OCI-LY7 (cell line): ENCODE results near the gene ALPL. TPM values are rescaled to one million over a fixed set of nuclear protein-coding genes. Genes with fewer than 3 reads are reported as not detected.

Experiments used
- BruUV-seq: library from RNA; stranded (reverse); fragments of 400-500 nt; replicated peaks from 2 replicates; lab custom pipeline; 2021; lab: Mats Ljungman, UMichigan
- CTCF ChIA-PET: fragments of 300-600 bp; sonication (Branson Sonifier 250); formaldehyde crosslinking; loops from one replicate; lab custom pipeline; 2022; ENCODE audit warnings: antibody characterized with exemption; ENCODE audit not compliant: unreplicated experiment; lab: Charles Lee
- POLR2A ChIA-PET: fragments of 300-600 bp; sonication (Branson Sonifier 250); formaldehyde crosslinking; loops from one replicate; lab custom pipeline; 2022; ENCODE audit warnings: antibody characterized with exemption; lab: Charles Lee
- DNase-seq: peaks from one replicate; pipeline ENCODE4 v3.0.0-alpha.2; 2015; ENCODE audit warnings: low spot score
- H2AFZ ChIP-seq: fragments of 200-600 bp; sonication (generic), shearing (Covaris generic); 2 replicates; pipeline ENCODE4 v1.6.1; 2014; ENCODE audit warnings: mild to moderate bottlenecking, antibody characterized with exemption, low read length, moderate library complexity
- H3K27ac ChIP-seq: fragments of 200-600 bp; sonication (generic); 2 replicates; pipeline ENCODE4 v1.5.1; 2014; ENCODE audit warnings: mixed run types, low read depth, mild to moderate bottlenecking, moderate library complexity, low read length, inconsistent platforms; ENCODE audit not compliant: poor library complexity, severe bottlenecking
- H3K36me3 ChIP-seq: fragments of 200-600 bp; sonication (generic); 2 replicates; pipeline ENCODE4 v1.6.1; 2014; ENCODE audit warnings: mild to moderate bottlenecking, antibody characterized with exemption, low read length, moderate library complexity, mixed read lengths; ENCODE audit not compliant: insufficient read depth
- H3K4me1 ChIP-seq: fragments of 200-600 bp; sonication (generic); 2 replicates; pipeline ENCODE4 v1.5.1; 2014; ENCODE audit warnings: mild to moderate bottlenecking, low read length; ENCODE audit not compliant: insufficient read depth, poor library complexity, severe bottlenecking
- H3K4me2 ChIP-seq: fragments of 200-600 bp; sonication (generic); 2 replicates; pipeline ENCODE4 v1.6.1; 2014; ENCODE audit warnings: mild to moderate bottlenecking, low read length
- H3K4me3 ChIP-seq: fragments of 200-600 bp; sonication (generic); 2 replicates; pipeline ENCODE4 v1.5.1; 2014; ENCODE audit warnings: mild to moderate bottlenecking, low read depth, low read length; ENCODE audit not compliant: poor library complexity, severe bottlenecking
- H3K79me2 ChIP-seq: fragments of 200-600 bp; sonication (generic); 2 replicates; pipeline ENCODE4 v1.6.1; 2016; ENCODE audit warnings: low read depth, mild to moderate bottlenecking, low read length, moderate library complexity, mixed read lengths; ENCODE audit not compliant: insufficient read depth
- H3K9me2 ChIP-seq: fragments of 200-600 bp; sonication (generic); 2 replicates; pipeline ENCODE4 v1.6.1; 2016; ENCODE audit warnings: mild to moderate bottlenecking, low read length, mixed read lengths; ENCODE audit not compliant: insufficient read depth
- H3K9me3 ChIP-seq: fragments of 200-600 bp; sonication (generic); 2 replicates; pipeline ENCODE4 v1.6.1; 2014; ENCODE audit warnings: mild to moderate bottlenecking, mixed run types, low read length, mixed read lengths
- H4K20me1 ChIP-seq: fragments of 200-600 bp; sonication (generic); 2 replicates; pipeline ENCODE4 v1.6.1; 2014; ENCODE audit warnings: mild to moderate bottlenecking, antibody characterized with exemption, low read length, moderate library complexity, mixed read lengths; ENCODE audit not compliant: insufficient read depth
- CTCF ChIP-seq: fragments of 200-600 bp; sonication (generic); conservative IDR thresholded peaks from 2 replicates; pipeline ENCODE4 v1.5.1; 2014; ENCODE audit warnings: mild to moderate bottlenecking, antibody characterized with exemption, low read length, moderate library complexity, mixed read lengths
- EZH2phosphoT487 ChIP-seq: fragments of 200-600 bp; sonication (generic); IDR thresholded peaks from 2 replicates; pipeline ENCODE4 v1.6.1; 2018; ENCODE audit warnings: low read depth, borderline replicate concordance, mild to moderate bottlenecking, mixed run types, antibody characterized with exemption, low read length, moderate library complexity, mixed read lengths
- intact Hi-C: fragments of 100-400 bp; cut with micrococcal nuclease; formaldehyde crosslinking; loops from one replicate; pipeline ENCODE4 v1.10.0; 2022; ENCODE audit not compliant: unreplicated experiment
- total RNA-seq, 2 experiments: library from RNA; depleted of rRNA in 1 of 2; stranded (reverse); fragments of >200 nt in 1 of 2; shearing (Covaris generic) in 1 of 2; gene quantifications; 2 replicates each; pipeline ENCODE4 v1.2.3, GENCODE V29; 2014 to 2022

Gene ALPL
- total RNA-seq, 2 experiments from 2014 or later: not detected

- no TSS peak for BruUV-seq
- POLR2A ChIA-PET: interaction anchor here (0.6 kb wide), 1 partner anchor 750 kb away, joined by 3 read pairs; no protein-coding TSS in a partner anchor
- intact Hi-C loops: loop anchor here (10.0 kb wide), 1 partner anchor 68 kb away; no protein-coding TSS in a partner anchor
Measured at GRCh38 chr1:21506804-21507203, 2.4 kb upstream of the ALPL start.

GRCh38 chr1:21507511-21508270, 1.5 kb upstream of the ALPL start:
- intact Hi-C loops: loop anchor here (10.0 kb wide), 1 partner anchor 67 kb away; no protein-coding TSS in a partner anchor
- TF ChIP-seq EZH2phosphoT487 (no peak), CTCF (no peak)
- Histone ChIP-seq H3K79me2 (no peaks in the 10 kb centered on the region), H3K36me3 (no peaks in the 10 kb centered on the region), H3K9me2 (no peaks in the 10 kb centered on the region), H3K4me1 (no peaks in the 10 kb centered on the region), H3K9me3 (no peaks in the 10 kb centered on the region), H3K4me3 (no peak overlapping the region), H4K20me1 (no peaks in the 10 kb centered on the region), H3K4me2 (no peak overlapping the region), H2AFZ (no peak overlapping the region), H3K27ac (no peak overlapping the region)
- DNase-seq: no peak
- no TSS peak for BruUV-seq
- POLR2A ChIA-PET: interaction anchor here (0.7 kb wide), 1 partner anchor 260 kb away, joined by 4 read pairs; no protein-coding TSS in a partner anchor
- CTCF ChIA-PET: no interaction called here

More at GRCh38 chr1:21506804-21507203, 2.4 kb upstream of the ALPL start:
- Histone ChIP-seq H3K79me2 (no peaks in the 10 kb centered on the region), H3K27ac (no peak overlapping the region), H3K4me3 (no peak overlapping the region), H2AFZ (no peak overlapping the region), H4K20me1 (no peaks in the 10 kb centered on the region), H3K4me2 (no peak overlapping the region), H3K9me3 (no peaks in the 10 kb centered on the region), H3K9me2 (no peaks in the 10 kb centered on the region), H3K4me1 (no peaks in the 10 kb centered on the region), H3K36me3 (no peaks in the 10 kb centered on the region)
- TF ChIP-seq CTCF (no peak), EZH2phosphoT487 (no peak)
- CTCF ChIA-PET: no interaction called here
- no peak for DNase-seq
